HEK293 (cell line): ENCODE measurements around the gene UBE2G1.

Experiments
- CTCF ChIA-PET: fragments of 350-600 bp; formaldehyde crosslinking; extraction: SDS; loops from one replicate; lab custom pipeline; 2021; ENCODE audit warnings: antibody characterized with exemption; lab: Yijun Ruan, JAX
- POLR2A ChIA-PET: fragments of 300-600 bp; formaldehyde crosslinking; extraction: SDS; loops from one replicate; lab custom pipeline; 2020; ENCODE audit warnings: antibody characterized with exemption, inconsistent platforms; lab: Yijun Ruan, JAX
- H3K27ac ChIP-seq: fragments of 200-500 bp; sonication (Bioruptor generic); 2 replicates; pipeline ENCODE4 v1.5.1; 2014; ENCODE audit warnings: low read depth, low read length, control low read depth, inconsistent platforms; ENCODE audit errors: extremely low read depth
- H3K36me3 ChIP-seq, 2 experiments: fragments of 200-500 bp in 1 of 2; sonication (Bioruptor generic) in 1 of 2; 1 replicate in 1 of 2; 2 replicates in 1 of 2; pipeline ENCODE4 v1.5.1; 2014 to 2017; ENCODE audit warnings: inconsistent platforms in 2 of 2, low read length in 2 of 2; ENCODE audit not compliant: control insufficient read depth in 2 of 2, insufficient read depth in 1 of 2
- H3K4me1 ChIP-seq: fragments of 200-500 bp; sonication (Bioruptor generic); 2 replicates; pipeline ENCODE4 v1.5.1; 2014; ENCODE audit warnings: mild to moderate bottlenecking, low read length, inconsistent platforms; ENCODE audit not compliant: control insufficient read depth, insufficient read depth
- H3K4me3 ChIP-seq: 2 replicates; pipeline ENCODE4 v1.5.1; 2011; ENCODE audit warnings: low read depth, mild to moderate bottlenecking, control low read depth, low read length, moderate library complexity
- H3K9me3 ChIP-seq: fragments of 200-500 bp; sonication (Bioruptor generic); 2 replicates; pipeline ENCODE4 v1.5.1; 2014; ENCODE audit warnings: low read depth, low read length, inconsistent platforms; ENCODE audit not compliant: control insufficient read depth, insufficient read depth
- GFI1B ChIP-seq: fragments of 450-650 bp; formaldehyde crosslinking; IDR thresholded peaks from 2 replicates; pipeline ENCODE4 v1.5.1; 2016; ENCODE audit warnings: missing biosample characterization, missing genetic modification characterization
- HOXA7 ChIP-seq: sonication (generic); formaldehyde crosslinking; IDR thresholded peaks from 2 replicates; pipeline ENCODE4 v1.8.1; 2022; ENCODE audit warnings: missing genetic modification reagents, borderline replicate concordance
- SCRT2 ChIP-seq: fragments of 450-650 bp; formaldehyde crosslinking; IDR thresholded peaks from 2 replicates; pipeline ENCODE4 v1.5.1; 2016; ENCODE audit warnings: missing biosample characterization, missing genetic modification characterization
- ZBTB21 ChIP-seq: fragments of 450-650 bp; formaldehyde crosslinking; IDR thresholded peaks from 2 replicates; pipeline ENCODE4 v1.5.1; 2017; ENCODE audit warnings: missing biosample characterization, missing genetic modification characterization
- ZBTB48 ChIP-seq: fragments of 450-650 bp; formaldehyde crosslinking; IDR thresholded peaks from 2 replicates; pipeline ENCODE4 v1.5.1; 2016; ENCODE audit warnings: missing biosample characterization, missing genetic modification characterization
- ZNF133 ChIP-seq: fragments of 450-650 bp; formaldehyde crosslinking; IDR thresholded peaks from 2 replicates; pipeline ENCODE4 v1.5.1; 2016; ENCODE audit warnings: missing biosample characterization, missing genetic modification characterization
- ZNF19 ChIP-seq: fragments of 450-650 bp; formaldehyde crosslinking; IDR thresholded peaks from 2 replicates; pipeline ENCODE4; 2016; ENCODE audit warnings: missing biosample characterization, missing genetic modification characterization, low read depth
- ZNF366 ChIP-seq: fragments of 450-650 bp; formaldehyde crosslinking; conservative IDR thresholded peaks from 2 replicates; pipeline ENCODE4 v1.5.1; 2016; ENCODE audit warnings: missing biosample characterization, missing genetic modification characterization
- ZNF449 ChIP-seq: fragments of 450-650 bp; formaldehyde crosslinking; IDR thresholded peaks from 2 replicates; pipeline ENCODE4 v1.5.1; 2017; ENCODE audit warnings: missing biosample characterization, mild to moderate bottlenecking, missing genetic modification characterization, moderate library complexity
- TF ChIP-seq, protein P1 (sequence below): fragments of 450-650 bp; formaldehyde crosslinking; IDR thresholded peaks from 2 replicates; pipeline ENCODE4 v1.5.1; 2016; ENCODE audit warnings: missing biosample characterization, missing genetic modification characterization
- TF ChIP-seq, protein P2 (sequence below): fragments of 450-650 bp; formaldehyde crosslinking; IDR thresholded peaks from 2 replicates; pipeline ENCODE4 v1.5.1; 2016; ENCODE audit warnings: missing biosample characterization, missing genetic modification characterization

UBE2G1 gene

DNA sequence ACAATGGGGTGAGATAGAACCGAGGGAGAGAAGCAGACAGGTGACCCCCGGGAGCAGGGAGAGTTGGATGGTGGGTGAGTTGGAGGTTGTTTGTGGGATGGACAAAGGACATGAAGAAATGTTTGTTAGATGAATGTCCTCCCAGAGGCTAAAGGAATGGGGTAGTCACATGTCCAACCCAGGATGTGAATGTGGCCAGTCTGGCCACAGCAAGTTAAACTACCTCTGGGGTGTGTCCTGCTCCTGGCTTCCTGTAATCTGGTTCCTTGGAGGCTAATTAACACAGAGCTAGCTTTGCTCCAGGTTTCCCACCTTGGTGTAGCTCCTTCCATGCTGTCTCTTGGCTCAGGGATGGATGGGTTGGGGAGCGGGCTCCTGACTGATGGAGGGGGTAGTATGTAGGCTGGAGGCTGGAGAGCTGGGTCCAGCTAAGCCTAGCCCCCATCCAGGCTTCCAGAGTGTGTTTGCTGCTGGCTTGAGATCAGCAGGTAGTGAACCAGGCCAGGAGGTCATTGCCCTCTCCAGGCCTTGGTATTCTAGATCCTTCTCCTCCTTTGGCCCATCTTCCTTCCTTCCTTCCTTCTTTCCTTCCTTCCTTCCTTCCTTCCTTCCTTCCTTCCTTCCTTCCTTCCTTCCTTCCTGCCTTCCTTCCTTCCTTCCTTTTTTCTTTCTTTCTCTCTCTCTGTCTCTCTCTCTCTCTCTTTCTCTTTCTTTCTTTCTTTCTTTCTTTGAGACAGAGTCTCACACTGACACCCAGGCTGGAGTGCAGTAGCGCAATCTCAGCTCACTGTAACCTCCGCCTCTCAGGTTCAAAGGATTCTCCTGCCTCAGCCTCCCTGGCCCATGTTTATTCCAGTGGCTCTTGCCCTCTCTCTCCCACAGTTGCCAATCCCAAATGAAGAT is 28.0 kb upstream of the UBE2G1 start:
- no peaks in the 10 kb centered on the region for H3K4me1 ChIP-seq
- ChIA-PET POLR2A (interaction anchor here (0.6 kb wide), 1 partner anchor 9 kb away, joined by 5 read pairs; no protein-coding TSS in a partner anchor), CTCF (interaction anchor here (0.6 to 1.8 kb wide), 5 partner anchors 9 to 179 kb away, joined by 3 to 5 read pairs (median 5); no protein-coding TSS in a partner anchor)
- no peaks in the 10 kb centered on the region for H3K36me3 ChIP-seq
- H3K27ac ChIP-seq, result no peak overlapping the region
- no peaks in the 10 kb centered on the region for H3K9me3 ChIP-seq
- peak; percentile 95 for TF ChIP-seq ZNF366
- no peak for TF ChIP-seq ZBTB48
- no peak overlapping the region for H3K4me3 ChIP-seq

DNA sequence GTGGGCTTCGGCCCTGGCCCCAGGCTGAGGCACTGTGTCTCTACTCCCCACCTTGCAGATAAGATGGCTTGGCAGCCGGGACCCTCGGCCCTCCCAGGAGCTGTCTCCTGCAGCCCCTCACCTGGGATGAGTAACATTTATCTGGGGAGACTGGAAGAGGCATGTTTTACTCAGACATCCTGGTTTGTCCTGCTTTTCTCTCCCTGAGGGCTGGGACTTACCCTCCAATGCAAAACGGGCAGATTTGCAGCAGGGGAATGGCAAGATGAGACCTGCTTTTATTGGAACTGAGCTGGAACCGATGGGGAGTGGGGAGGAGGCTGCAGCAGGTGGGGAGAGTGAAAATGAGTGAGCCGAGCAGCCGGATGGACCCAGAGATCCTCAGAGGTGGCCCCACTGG is 27.3 kb upstream of the UBE2G1 start:
- POLR2A ChIA-PET, result interaction anchor here (0.6 kb wide), 1 partner anchor 9 kb away, joined by 5 read pairs; no protein-coding TSS in a partner anchor
- H3K27ac ChIP-seq, result no peak overlapping the region
- no peak overlapping the region for H3K4me3 ChIP-seq
- CTCF ChIA-PET, result interaction anchor here (0.6 to 1.8 kb wide), 4 partner anchors 9 to 178 kb away, joined by 4 to 5 read pairs (median 5); no protein-coding TSS in a partner anchor
- no peaks in the 10 kb centered on the region for H3K4me1 ChIP-seq
- 0 out of 2 replicates have a peak, but pooled peaks have one; percentile 13 for TF ChIP-seq SCRT2 (tag by site-specific recombination)
- no peak for TF ChIP-seq ZNF449
- TF ChIP-seq, all 188 proteins: peak for 1
- no peaks in the 10 kb centered on the region for H3K36me3 ChIP-seq
- H3K9me3 ChIP-seq, result no peaks in the 10 kb centered on the region

DNA sequence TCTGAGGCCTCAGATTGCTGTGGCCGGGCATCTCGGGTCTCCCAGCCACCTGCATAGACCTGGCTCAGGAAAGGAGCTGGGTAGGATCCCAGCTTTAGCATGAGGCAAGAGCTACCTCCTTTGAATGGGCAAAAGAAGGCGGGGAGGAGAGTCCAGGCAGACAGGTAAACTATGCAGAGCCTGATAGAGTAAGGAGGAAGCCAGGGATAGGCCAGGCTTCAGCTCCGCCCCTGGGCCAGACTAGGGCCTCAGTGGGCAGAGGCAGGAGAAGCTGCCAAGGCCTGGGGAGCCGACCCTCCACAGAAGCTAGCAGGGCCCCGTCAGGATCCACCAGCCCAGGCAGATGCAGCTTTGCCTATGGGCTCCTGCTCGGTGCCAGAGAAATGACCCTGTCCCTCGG is 22.6 kb upstream of the UBE2G1 start:
- POLR2A ChIA-PET, result no interaction called here
- CTCF ChIA-PET, result interaction anchor here (0.5 to 1.0 kb wide), 4 partner anchors 19 to 141 kb away, joined by 3 to 4 read pairs (median 3); no protein-coding TSS in a partner anchor
- TF ChIP-seq ZNF133 (tag by site-specific recombination) (no peak), HOXA7 (CRISPR knock-in tag) (no peak), GFI1B (tag by site-specific recombination) (no peak), ZBTB21 (tag by site-specific recombination) (no peak), ZNF19 (tag by site-specific recombination) (no peak)
- TF ChIP-seq, protein P1, sequence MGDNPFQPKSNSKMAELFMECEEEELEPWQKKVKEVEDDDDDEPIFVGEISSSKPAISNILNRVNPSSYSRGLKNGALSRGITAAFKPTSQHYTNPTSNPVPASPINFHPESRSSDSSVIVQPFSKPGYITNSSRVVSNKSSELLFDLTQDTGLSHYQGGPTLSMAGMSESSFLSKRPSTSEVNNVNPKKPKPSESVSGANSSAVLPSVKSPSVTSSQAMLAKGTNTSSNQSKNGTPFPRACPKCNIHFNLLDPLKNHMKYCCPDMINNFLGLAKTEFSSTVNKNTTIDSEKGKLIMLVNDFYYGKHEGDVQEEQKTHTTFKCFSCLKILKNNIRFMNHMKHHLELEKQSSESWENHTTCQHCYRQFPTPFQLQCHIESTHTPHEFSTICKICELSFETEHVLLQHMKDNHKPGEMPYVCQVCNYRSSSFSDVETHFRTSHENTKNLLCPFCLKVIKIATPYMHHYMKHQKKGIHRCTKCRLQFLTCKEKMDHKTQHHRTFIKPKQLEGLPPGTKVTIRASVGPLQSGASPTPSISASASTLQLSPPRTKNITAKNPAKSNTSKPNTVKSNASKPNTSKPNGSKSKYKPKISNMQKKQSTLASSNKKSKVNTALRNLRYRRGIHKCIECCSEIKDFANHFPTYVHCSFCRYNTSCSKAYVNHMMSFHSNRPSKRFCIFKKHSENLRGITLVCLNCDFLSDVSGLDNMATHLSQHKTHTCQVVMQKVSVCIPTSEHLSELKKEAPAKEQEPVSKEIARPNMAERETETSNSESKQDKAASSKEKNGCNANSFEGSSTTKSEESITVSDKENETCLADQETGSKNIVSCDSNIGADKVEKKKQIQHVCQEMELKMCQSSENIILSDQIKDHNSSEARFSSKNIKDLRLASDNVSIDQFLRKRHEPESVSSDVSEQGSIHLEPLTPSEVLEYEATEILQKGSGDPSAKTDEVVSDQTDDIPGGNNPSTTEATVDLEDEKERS (tag by site-specific recombination), result no peak
- TF ChIP-seq, protein P2, sequence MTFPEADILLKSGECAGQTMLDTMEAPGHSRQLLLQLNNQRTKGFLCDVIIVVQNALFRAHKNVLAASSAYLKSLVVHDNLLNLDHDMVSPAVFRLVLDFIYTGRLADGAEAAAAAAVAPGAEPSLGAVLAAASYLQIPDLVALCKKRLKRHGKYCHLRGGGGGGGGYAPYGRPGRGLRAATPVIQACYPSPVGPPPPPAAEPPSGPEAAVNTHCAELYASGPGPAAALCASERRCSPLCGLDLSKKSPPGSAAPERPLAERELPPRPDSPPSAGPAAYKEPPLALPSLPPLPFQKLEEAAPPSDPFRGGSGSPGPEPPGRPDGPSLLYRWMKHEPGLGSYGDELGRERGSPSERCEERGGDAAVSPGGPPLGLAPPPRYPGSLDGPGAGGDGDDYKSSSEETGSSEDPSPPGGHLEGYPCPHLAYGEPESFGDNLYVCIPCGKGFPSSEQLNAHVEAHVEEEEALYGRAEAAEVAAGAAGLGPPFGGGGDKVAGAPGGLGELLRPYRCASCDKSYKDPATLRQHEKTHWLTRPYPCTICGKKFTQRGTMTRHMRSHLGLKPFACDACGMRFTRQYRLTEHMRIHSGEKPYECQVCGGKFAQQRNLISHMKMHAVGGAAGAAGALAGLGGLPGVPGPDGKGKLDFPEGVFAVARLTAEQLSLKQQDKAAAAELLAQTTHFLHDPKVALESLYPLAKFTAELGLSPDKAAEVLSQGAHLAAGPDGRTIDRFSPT (tag by site-specific recombination), result no peak
- TF ChIP-seq, all 188 proteins: peak for 0
- Histone ChIP-seq H3K36me3 (no peaks in the 10 kb centered on the region), H3K9me3 (no peaks in the 10 kb centered on the region), H3K27ac (no peak overlapping the region), H3K4me3 (no peak overlapping the region), H3K4me1 (no peaks in the 10 kb centered on the region)
